SK-N-MC (cell line): ENCODE data around the gene SCGB3A1.

Source experiments
- DNase-seq: peaks from one replicate; pipeline ENCODE4 v3.0.0-alpha.2; 2011; ENCODE audit warnings: low read depth, low spot score
- H3K27ac ChIP-seq: fragments of 200-600 bp; sonication (generic); 2 replicates; pipeline ENCODE4 v1.5.1; 2016; ENCODE audit warnings: mixed run types
- H3K36me3 ChIP-seq: fragments of 200-600 bp; sonication (generic); 2 replicates; pipeline ENCODE4 v1.6.1; 2017; ENCODE audit warnings: antibody characterized with exemption, low read length, mixed read lengths; ENCODE audit not compliant: insufficient read depth
- H3K4me3 ChIP-seq: fragments of 200-600 bp; sonication (generic); 2 replicates; pipeline ENCODE4 v1.5.1; 2016
- H3K9ac ChIP-seq: fragments of 200-600 bp; sonication (generic); 2 replicates; pipeline ENCODE4 v1.8.0; 2017; ENCODE audit warnings: mixed run types, mixed read lengths; ENCODE audit not compliant: insufficient read length
- H3K9me3 ChIP-seq: fragments of 200-600 bp; sonication (generic); 2 replicates; pipeline ENCODE4 v1.6.1; 2017; ENCODE audit warnings: low read depth, mild to moderate bottlenecking, antibody characterized with exemption, low read length, moderate library complexity, mixed read lengths
- EZH2 ChIP-seq: fragments of 200-600 bp; sonication (generic); IDR thresholded peaks from one replicate; pipeline ENCODE4 v1.6.1; 2017; ENCODE audit warnings: antibody characterized with exemption
- FOXP2 ChIP-seq: optimal IDR thresholded peaks from 2 replicates; pipeline ENCODE3; 2011; ENCODE audit warnings: mild to moderate bottlenecking, moderate library complexity; ENCODE audit not compliant: insufficient read depth; ENCODE audit errors: extremely low read length, control extremely low read depth
- POLR2AphosphoS5 ChIP-seq: IDR thresholded peaks from 2 replicates; pipeline ENCODE4 v1.6.1; 2012; ENCODE audit warnings: mild to moderate bottlenecking, low read depth, low read length, borderline replicate concordance

SCGB3A1 gene

DNA sequence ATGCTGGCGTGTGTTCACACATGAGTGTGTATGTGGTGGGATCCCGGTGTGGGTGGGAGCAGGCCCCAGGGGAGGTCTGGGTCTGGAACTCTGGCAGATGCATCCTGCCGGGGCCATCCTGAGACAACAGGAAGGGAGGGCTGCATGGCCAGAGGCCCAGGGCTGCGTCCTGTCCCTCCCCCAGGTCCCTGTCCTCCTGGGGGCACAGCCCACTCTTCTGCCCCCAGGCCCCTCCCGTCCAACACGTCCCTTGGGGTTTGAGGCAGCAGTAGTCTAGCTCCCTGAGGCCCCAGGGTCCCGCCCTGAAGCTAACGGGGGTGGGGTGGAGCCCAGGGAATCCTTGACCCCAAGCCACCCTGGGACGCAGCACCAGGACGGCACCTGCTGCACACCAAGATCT, 41.5 kb upstream of the SCGB3A1 start:
- no peak for DNase-seq
- no peak overlapping the region for H3K9ac ChIP-seq
- no peaks in the 10 kb centered on the region for H3K9me3 ChIP-seq
- no peak overlapping the region for H3K27ac ChIP-seq
- no peaks in the 10 kb centered on the region for H3K36me3 ChIP-seq
- H3K4me3 ChIP-seq = no peak overlapping the region
- TF ChIP-seq FOXP2 (no peak), EZH2 (no peak), POLR2AphosphoS5 (no peak)

DNA sequence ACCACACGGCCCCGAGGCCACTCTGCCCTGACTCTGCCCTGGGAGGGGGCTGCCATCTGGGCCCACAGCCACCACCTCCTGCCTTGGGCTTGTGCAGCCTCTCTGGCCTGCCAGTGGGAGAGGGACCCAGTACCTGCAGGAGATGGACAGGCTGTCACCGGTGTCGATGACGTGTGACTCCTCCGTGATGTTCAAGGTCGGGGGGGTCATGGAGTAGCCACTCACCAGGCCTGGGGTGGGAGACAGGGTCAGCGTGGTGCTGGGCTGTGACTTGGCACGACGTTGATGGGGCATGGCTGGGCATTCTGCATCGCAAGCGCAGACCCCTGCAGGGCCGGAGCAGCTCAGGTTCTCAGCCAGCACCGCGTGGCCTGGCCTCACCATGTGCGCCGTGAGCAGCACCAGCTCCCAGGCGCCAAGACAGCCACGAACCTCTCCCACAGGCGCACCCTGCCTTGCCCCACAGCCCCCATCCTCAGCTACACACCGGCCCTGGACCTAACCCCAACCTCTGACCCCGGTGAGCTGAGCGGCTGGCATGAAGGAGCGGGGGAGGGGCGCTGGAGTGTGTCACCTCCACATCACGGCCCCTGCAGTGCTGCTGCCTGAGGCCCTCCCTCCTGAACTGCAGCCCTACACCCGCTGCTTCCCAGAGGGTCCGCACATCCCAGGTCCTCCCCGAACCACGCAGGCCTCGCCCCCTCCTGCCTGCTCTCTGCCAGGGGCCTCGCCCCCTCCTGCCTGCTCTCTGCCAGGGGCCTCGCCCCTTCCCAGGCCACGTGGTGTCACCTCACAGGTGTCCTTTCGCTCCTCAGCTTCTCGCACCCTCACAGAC, 40.5 kb upstream of the SCGB3A1 start:
- TF ChIP-seq EZH2 = no peak
- no peak for TF ChIP-seq POLR2AphosphoS5
- no peak for TF ChIP-seq FOXP2
- Histone ChIP-seq H3K27ac (no peak overlapping the region), H3K4me3 (no peak overlapping the region), H3K9me3 (no peaks in the 10 kb centered on the region), H3K36me3 (no peaks in the 10 kb centered on the region), H3K9ac (no peak overlapping the region)
- DNase-seq = no peak

GRCh38 chr5:180630426-180630825, 39.1 kb upstream of the SCGB3A1 start:
- H3K9ac ChIP-seq = no peak overlapping the region
- no peak overlapping the region for H3K27ac ChIP-seq
- no peak for TF ChIP-seq FOXP2
- no peak for TF ChIP-seq EZH2
- no peak overlapping the region for H3K4me3 ChIP-seq
- no peaks in the 10 kb centered on the region for H3K36me3 ChIP-seq
- H3K9me3 ChIP-seq = no peaks in the 10 kb centered on the region
- DNase-seq = no peak

DNA sequence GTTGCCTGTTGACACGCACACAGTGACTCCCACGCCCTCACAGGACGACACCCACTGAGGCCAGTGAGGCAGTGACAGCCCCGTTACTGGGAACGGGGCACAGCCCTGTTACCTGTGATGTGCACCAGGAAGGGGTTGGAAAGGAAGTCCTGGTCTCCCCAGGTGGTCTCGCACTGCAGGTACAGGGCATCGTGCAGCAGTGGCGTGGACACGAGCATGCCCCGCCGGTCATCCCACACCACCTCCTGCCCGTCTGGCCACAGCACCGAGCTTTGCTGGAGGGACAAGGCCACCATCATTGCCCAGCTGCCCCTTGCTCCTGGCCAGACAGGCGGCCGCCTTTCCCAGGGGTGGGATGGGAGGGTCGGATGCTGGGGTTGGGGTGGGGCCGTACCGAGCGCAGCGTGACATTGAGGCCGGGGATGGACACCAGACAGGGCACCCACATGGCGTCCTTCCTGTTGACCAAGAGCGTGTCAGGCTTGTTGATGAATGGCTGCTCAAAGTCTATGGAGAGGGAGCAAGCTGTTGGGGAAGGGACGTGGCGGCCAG, 38.6 kb upstream of the SCGB3A1 start:
- Histone ChIP-seq H3K4me3 (no peak overlapping the region), H3K27ac (no peak overlapping the region), H3K36me3 (no peaks in the 10 kb centered on the region), H3K9me3 (no peaks in the 10 kb centered on the region), H3K9ac (no peak overlapping the region)
- DNase-seq = no peak
- TF ChIP-seq FOXP2 (no peak), EZH2 (no peak), POLR2AphosphoS5 (no peak)

DNA sequence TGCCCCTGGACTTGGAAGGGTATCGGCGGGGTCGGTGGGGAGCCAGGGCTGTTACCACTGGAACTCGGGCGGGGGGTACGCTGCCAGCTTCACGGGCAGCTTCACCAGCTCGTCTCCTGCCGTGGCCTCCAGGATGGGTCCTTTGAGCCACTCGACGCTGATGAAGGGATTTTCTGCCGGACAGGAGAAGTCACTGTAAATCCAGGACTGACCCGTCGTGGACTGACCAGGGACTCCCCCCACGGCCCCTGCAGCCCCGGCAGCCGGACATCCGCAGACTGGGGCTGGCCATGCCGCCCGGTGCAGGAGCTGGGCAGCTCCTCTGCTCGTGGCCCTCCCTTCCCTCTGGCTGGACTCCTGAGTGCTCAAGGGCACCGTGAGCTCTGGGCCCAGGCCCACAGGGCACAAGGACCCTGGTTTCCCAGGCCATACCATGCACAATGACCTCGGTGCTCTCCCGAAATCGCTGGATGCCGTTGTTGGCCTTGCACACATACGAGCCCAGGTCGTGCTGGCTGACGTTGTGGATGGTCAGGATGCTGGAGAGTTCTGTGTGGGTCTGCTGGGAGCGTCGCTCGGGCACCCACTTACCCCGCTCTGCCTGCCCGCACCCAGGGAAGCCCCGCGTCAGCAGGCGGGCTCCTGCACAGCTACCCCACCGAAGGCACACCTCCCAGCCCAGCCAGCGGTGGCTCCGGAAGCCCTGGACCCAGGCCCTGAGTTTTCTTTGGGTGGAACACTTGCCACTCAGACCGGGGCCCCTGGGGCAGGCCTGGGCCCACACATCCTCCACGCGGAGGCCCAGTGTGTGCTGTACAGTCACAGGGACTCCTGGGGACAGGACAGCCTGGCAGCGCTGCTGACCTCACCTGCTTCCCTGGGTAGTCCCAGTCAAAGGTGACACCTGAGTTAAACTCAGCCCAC, 37.8 kb upstream of the SCGB3A1 start:
- Histone ChIP-seq H3K9me3 (no peaks in the 10 kb centered on the region), H3K27ac (no peak overlapping the region), H3K36me3 (no peaks in the 10 kb centered on the region), H3K4me3 (no peak overlapping the region), H3K9ac (no peak overlapping the region)
- TF ChIP-seq FOXP2 (no peak), EZH2 (no peak), POLR2AphosphoS5 (no peak)
- no peak for DNase-seq

DNA sequence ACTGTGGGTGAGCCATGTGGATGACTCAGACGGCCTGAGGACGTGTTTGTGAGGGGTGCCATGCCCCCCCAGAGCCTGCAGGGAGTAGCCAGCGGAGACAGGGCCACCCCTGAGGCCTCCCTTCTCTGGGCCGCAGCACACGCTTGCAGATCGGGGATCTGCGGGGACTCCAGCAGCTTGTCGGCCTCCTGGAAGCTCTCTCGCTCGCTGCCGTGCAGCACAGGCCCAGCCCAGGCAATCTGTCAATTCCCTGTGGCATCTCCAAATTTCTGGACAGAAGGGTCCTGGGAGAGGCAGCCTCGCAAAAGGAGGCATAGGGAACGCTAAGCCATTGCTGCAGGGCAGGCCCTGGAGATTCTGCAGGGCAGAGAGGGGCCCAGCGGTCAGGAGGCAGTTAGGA, 36.9 kb upstream of the SCGB3A1 start:
- Histone ChIP-seq H3K9me3 (no peaks in the 10 kb centered on the region), H3K36me3 (no peaks in the 10 kb centered on the region), H3K4me3 (no peak overlapping the region), H3K27ac (no peak overlapping the region), H3K9ac (no peak overlapping the region)
- DNase-seq = no peak
- TF ChIP-seq EZH2 = no peak
- no peak for TF ChIP-seq POLR2AphosphoS5
- TF ChIP-seq FOXP2 = no peak

- Histone ChIP-seq H3K9me3 (no peaks in the 10 kb centered on the region), H3K27ac (no peak overlapping the region), H3K9ac (no peak overlapping the region), H3K36me3 (no peaks in the 10 kb centered on the region), H3K4me3 (no peak overlapping the region)
- no peak for TF ChIP-seq FOXP2
- no peak for TF ChIP-seq POLR2AphosphoS5
- no peak for TF ChIP-seq EZH2
- no peak for DNase-seq
Observed at GRCh38 chr5:180627386-180628120, 36.3 kb upstream of the SCGB3A1 start.
